Mesothelial cell of epicardium (in vitro differentiated cells): Measurements from ENCODE around the gene LHX1. TPM values are rescaled to one million over a fixed set of nuclear protein-coding genes. Genes with fewer than 3 reads are reported as not detected.

Source experiments
- DNase-seq, 2 experiments: peaks; one replicate each; pipeline ENCODE4 v3.0.0; 2021; ENCODE audit warnings: low spot score in 2 of 2; ENCODE audit not compliant: unreplicated experiment in 2 of 2
- H3K27ac Mint-ChIP-seq: 2 replicates; pipeline ENCODE4 v1.8.0; 2021; ENCODE audit warnings: mixed read lengths
- H3K27me3 Mint-ChIP-seq: 2 replicates; pipeline ENCODE4 v1.8.0; 2021; ENCODE audit warnings: low read depth, mixed read lengths
- H3K36me3 Mint-ChIP-seq: 2 replicates; pipeline ENCODE4 v1.8.0; 2021; ENCODE audit warnings: mixed read lengths
- H3K4me1 Mint-ChIP-seq: 2 replicates; pipeline ENCODE4 v1.8.0; 2021; ENCODE audit warnings: mixed read lengths
- H3K4me3 Mint-ChIP-seq: 2 replicates; pipeline ENCODE4 v1.8.0; 2021; ENCODE audit warnings: mild to moderate bottlenecking, moderate library complexity, mixed read lengths
- H3K9me3 Mint-ChIP-seq: 2 replicates; pipeline ENCODE4 v1.8.0; 2021; ENCODE audit warnings: mixed read lengths
- CTCF ChIP-seq: fragments of 200-600 bp; sonication (generic); IDR thresholded peaks from one replicate; pipeline ENCODE4 v1.5.0; 2021; ENCODE audit warnings: antibody characterized with exemption; ENCODE audit not compliant: unreplicated experiment
- total RNA-seq: library from RNA; stranded (reverse); gene quantifications from 3 replicates; pipeline ENCODE4 v1.2.1, GENCODE V29; 2021

The LHX1 gene
- total RNA-seq, 1 donor from 2014 or later, result not detected

GRCh38 chr17:36950027-36950426 is 12.8 kb downstream of the LHX1 start:
- H3K36me3 Mint-ChIP-seq, result peaks cover 22% of the 10 kb centered on the region
- no peak for TF ChIP-seq CTCF
- no peak overlapping the region for H3K27ac Mint-ChIP-seq
- no peaks in the 10 kb centered on the region for H3K9me3 Mint-ChIP-seq
- H3K4me1 Mint-ChIP-seq, result peaks cover 20% of the 10 kb centered on the region
- H3K4me3 Mint-ChIP-seq, result peak overlapping the region; percentile 81
- peaks cover 37% of the 10 kb centered on the region for H3K27me3 Mint-ChIP-seq
- no peak for DNase-seq

GRCh38 chr17:36951084-36951789 is 14.0 kb downstream of the LHX1 start:
- no peak overlapping the region for H3K27ac Mint-ChIP-seq
- peaks cover 25% of the 10 kb centered on the region for H3K27me3 Mint-ChIP-seq
- peaks cover 20% of the 10 kb centered on the region for H3K4me1 Mint-ChIP-seq
- H3K4me3 Mint-ChIP-seq, result no peak overlapping the region
- TF ChIP-seq CTCF, result no peak
- H3K36me3 Mint-ChIP-seq, result peaks cover 31% of the 10 kb centered on the region
- no peak for DNase-seq
- H3K9me3 Mint-ChIP-seq, result no peaks in the 10 kb centered on the region

GRCh38 chr17:36971508-36971907 is 34.2 kb downstream of the LHX1 start:
- no peaks in the 10 kb centered on the region for H3K27me3 Mint-ChIP-seq
- no peak overlapping the region for H3K27ac Mint-ChIP-seq

GRCh38 chr17:36972186-36972700 is 35.0 kb downstream of the LHX1 start:
- Mint-ChIP-seq H3K27ac (peak overlapping the region; percentile 6), H3K4me1 (peaks cover 32% of the 10 kb centered on the region)
- no peak for DNase-seq

More at GRCh38 chr17:36971508-36971907, 34.2 kb downstream of the LHX1 start:
- no peak for TF ChIP-seq CTCF
- Mint-ChIP-seq H3K36me3 (peaks cover 20% of the 10 kb centered on the region), H3K9me3 (peaks cover 7% of the 10 kb centered on the region), H3K4me1 (peaks cover 28% of the 10 kb centered on the region), H3K4me3 (no peak overlapping the region)
- no peak for DNase-seq

GRCh38 chr17:36972905-36973304 is 35.6 kb downstream of the LHX1 start:
- Mint-ChIP-seq H3K9me3 (peaks cover 7% of the 10 kb centered on the region), H3K4me3 (no peak overlapping the region), H3K27me3 (no peaks in the 10 kb centered on the region), H3K4me1 (peaks cover 36% of the 10 kb centered on the region), H3K27ac (peak overlapping the region; percentile 59), H3K36me3 (peaks cover 17% of the 10 kb centered on the region)
- no peak for DNase-seq
- no peak for TF ChIP-seq CTCF

More at GRCh38 chr17:36972186-36972700, 35.0 kb downstream of the LHX1 start:
- Mint-ChIP-seq H3K27me3 (no peaks in the 10 kb centered on the region), H3K9me3 (peaks cover 7% of the 10 kb centered on the region), H3K36me3 (peaks cover 20% of the 10 kb centered on the region), H3K4me3 (no peak overlapping the region)
- TF ChIP-seq CTCF, result no peak
